ENCODE data around the gene HAND1.

Gene HAND1

DNA sequence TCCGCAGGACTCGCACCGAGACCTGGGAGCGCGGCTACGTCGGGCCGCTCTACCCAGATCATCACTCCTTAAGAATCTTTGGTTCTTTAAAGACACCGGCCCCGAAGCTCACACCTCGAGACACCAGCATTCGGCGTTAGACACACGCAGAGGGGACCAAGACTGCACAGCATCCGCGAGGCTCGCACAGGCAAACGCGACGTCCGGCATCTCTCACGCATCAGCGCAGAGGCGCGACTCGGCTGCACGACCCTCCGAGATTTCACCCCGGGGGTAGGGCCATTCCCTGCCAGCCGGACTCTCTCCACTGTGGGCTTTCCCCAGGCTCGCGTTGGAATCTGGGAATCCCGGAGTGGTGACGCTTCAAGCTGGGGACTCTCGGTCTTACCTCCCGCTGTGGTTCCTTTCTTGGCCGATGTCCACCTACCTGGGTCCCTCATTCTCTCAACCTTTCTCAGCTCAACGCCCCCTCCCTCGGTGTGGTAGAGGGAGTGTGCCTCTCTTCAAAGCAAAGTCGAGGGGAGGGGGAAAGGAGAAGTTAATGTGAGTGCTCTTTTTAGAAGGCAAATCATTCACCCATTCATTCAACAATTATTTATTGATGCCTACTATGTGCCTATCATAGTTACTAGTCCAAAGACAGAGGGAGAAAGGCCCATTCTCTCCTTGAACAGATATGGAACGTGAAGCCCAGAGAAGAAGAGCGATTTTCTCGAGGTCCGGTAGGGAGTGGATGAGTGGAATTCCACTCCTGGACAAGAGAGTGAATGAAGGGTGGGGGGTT, 1.3 kb upstream of the HAND1 start:
- DNase-seq (ENCODE audit: low read depth in 3 of 3), result no peak

DNA sequence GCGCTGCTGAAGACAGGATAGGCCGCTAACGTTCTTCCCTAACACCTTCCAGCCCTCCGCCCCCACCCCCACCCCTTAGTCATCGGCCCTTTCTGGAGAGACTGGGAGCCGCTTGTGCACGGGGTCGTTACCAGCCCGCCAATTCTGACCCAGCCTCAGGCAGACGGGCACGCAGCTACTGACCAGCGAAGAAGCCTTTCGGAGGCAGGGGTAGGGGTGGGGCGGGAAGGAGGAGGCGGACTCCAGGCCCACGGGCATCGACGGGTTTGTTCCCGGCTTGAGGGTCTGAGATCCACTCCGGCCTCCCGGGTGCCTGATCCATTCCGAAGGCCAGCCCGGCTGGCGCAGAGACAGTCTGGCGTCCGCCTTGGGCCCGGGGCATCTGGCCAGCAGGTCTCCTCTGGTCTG, 729 bp upstream of the HAND1 start:
- DNase-seq (ENCODE audit: low read depth in 3 of 3), result no peak

DNA sequence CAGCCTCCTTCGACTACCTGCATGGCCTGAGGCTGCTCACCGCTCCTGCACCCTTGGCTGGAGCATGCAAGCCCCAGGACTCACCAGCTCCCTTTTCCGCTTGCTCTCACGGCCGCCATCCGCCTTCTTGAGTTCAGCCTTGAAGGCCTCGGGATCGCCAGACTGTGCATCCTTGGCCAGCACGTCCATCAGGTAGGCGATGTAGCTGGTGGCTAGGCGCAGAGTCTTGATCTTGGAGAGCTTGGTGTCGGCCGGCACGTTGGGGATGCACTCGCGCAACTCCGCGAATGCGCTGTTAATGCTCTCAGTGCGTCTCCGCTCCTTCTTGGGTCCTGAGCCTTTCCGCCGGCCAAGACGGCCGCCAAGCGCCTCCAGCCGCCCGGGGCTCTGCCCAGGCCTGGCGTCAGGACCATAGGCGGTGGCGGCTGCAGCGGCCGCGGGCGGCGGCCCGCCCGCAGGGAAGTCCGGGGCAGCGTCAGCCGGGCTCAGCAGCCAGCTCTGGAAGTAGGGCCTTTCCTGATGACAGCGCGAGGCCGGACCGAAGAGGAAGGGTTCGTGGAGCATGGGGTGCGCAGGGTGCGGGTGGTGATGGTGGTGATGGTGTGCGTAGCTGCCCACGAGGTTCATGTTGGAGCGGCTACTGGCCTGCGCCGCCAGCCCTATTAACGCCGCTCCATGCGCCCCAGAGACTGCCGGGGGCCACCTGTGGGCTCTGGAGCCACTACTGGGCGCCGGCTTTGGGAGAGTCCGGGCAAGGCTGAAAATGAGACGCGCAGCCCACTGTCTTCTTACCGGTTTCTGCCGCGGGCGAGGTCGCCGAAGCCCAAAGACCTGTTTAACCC, 424 bp downstream of the HAND1 start:
- no peak for DNase-seq (ENCODE audit: low read depth in 3 of 3)

DNA sequence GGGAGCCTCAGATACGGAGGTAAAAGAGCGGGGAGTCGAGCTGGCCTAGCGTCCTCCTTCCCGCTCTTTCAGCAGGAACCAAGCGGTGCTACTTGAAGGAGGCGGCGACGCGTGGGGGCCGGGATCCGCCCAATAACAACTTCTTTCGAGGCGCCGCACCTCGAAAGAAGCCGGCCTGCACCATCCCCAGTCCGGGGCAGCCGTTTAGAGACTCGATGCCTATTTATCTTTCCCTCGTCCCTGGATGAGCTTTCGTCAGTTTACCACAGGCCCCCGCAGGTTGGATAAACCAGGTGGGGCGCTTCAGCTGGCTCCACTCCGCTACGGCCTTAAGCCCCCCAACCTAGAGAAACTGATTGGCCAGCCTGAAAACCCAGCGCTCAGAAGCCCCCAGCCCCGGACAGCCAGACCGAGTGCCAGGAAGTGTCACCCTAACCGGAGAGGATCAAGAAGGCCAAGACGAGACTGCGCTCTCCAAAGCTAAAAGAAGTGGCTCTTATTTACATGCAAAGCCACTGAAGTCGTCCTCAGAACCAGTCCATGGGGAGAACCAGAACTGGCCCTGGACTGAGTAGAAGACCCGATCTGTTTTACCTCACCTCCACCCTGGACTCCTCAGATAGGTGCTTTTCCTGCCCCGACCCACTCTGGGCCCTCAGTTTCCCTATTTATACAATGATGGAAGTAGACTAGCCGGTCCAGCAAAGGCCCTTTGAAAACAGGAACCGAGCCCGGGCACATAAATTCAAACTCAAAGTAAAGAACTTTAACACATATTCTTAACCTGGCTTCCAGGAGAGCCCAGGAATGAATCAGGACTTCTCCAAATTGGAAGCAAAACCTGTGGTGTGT, 1.4 kb downstream of the HAND1 start:
- no peak for DNase-seq (ENCODE audit: low read depth in 3 of 3)

DNA sequence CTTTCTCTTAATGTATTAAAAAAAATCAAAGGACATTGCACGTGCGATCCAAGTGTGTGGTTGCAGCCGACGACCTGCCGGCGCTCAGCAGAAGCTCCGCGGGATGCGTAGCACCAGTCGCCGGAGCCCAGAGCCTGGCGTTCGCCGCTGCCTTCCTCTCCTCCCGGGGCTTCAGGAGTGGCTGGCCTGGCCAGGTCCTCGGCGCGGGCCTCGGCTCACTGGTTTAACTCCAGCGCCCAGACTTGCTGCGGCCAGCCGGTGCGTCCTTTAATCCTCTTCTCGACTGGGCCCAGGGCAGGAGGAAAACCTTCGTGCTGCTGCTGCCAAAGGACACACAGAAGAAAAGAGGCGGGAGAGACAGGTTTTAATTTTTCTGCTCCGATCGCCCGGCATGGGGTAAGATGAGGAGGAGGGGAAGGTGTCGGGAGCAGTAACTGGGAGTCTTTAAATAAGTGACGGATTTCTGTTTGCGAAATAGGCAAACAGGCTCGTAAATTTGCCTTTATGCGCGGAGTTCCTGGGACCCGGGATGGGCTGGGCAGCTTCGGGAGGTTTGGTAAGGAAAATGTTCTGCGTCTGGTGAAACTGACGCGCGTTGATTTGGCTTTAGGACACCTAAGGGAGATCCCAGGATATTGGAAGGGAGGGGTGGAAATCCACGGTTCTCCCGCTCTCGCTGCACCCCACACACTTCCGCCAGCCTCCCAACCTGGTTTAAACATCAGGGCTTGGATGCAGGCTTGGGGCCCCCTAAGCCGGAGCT, 2.3 kb downstream of the HAND1 start:
- no peak for DNase-seq (ENCODE audit: low read depth in 3 of 3)

- no peak for DNase-seq (ENCODE audit: low read depth in 3 of 3)
Observed at GRCh38 chr5:154474396-154475334, 3.4 kb downstream of the HAND1 start.

GRCh38 chr5:154473581-154474283, 4.3 kb downstream of the HAND1 start:
- no peak for DNase-seq (ENCODE audit: low read depth in 3 of 3)

DNA sequence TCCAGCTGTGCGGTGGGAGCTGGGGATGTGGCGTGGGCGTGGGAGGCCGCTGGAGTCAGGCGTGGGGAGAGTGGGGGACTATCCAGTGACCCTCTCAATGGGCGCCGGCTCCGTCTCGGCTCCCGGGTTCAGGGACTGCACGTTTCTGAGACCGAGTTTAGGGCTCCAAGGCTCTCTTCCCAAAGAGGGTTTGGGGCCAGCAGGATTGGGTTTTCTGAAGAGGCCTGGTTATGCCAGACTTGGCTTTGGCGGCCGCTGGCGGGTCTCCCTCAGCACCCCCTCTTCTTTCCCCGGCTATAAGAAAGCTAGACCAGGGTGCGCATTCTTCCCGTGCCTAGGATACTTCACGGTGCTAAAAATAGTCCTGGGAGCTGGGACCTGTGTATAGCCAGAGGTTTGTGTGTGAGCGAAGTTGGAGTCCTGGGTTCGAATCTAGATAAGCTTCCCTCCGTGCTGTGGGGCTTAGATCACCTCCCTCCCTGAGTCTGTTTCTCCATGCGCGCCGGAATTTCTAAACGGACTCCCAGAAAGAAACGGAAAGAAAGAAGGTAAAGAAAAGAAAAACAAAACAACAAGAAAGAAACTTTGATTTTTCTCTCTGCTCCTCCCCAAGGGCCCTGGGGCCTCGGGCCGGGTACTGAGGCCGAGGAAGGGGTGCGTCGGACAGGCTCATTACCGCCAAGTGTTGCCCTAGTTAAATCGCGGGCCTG, 5.0 kb downstream of the HAND1 start:
- no peak for DNase-seq (ENCODE audit: low read depth in 3 of 3)

DNA sequence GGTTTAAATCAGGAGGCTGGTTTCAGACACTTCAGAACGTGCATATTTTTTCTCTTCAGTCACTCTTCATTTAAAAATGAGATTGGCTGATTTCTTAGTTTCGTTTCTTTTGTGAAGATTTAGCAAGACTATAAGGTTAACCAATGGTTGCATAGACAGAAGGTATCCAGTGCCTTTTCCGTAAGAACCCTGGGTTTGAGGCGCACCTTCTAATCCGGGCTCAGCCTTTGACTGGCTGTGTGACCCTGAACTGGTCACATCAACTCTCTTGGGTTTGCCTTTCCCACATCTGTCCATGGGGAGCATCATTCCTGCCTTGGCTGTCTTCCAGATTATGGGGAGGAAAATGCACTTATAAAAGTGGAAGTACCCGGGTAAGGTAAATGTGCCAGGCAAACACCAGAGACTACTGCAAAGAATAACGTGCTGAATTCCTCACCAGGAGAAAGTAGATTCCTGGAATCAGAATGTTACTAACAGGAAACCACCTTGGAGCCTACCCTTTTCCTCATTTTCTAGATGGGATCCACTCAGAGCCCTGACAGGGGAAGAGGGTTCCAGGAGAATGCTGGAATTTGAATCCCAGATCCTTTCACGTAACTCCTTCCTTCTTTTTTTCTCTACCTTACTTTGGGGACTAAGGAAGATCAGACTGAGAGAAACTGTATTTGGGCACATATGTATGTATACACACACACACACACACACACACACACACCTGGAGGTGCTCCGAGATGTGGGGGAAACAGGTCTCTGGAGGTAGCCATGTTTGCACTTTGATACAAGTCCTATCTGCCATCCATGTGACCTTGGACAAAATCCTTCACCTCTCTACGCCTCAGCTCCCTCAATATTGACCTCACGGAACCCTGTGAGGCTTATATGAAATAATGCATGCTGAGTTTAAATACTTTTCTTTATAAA, 6.8 kb downstream of the HAND1 start:
- DNase-seq (ENCODE audit: low read depth in 3 of 3), result no peak

GRCh38 chr5:154470137-154470536, 7.9 kb downstream of the HAND1 start:
- no peak for DNase-seq (ENCODE audit: low read depth in 3 of 3)

GRCh38 chr5:154467655-154468354, 10.2 kb downstream of the HAND1 start:
- peak; percentile 33 to 70 (median 48) for DNase-seq (ENCODE audit: low read depth in 3 of 3)

GRCh38 chr5:154466671-154467070, 11.4 kb downstream of the HAND1 start:
- DNase-seq (ENCODE audit: low read depth in 3 of 3), result no peak

DNA sequence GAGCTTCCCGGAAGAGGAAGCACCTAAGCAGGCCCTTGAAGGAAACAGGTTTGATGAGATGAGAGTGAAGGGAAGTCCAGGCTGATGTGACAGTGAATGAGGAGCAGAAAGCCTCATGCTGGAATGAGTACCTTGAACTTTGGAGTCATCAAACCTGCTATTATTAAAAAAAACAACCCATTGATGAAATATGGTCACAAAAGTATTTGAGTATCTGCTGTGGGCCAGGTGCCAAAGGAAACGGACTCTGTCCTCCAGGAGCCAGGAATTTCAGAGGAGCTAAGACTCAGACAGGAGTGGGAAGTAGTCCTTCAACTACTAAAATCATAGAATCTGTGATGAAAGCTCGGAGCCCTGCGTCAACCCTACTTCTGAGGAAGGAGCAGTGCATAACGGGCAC, 11.9 kb downstream of the HAND1 start:
- no peak for DNase-seq (ENCODE audit: low read depth in 3 of 3)

DNA sequence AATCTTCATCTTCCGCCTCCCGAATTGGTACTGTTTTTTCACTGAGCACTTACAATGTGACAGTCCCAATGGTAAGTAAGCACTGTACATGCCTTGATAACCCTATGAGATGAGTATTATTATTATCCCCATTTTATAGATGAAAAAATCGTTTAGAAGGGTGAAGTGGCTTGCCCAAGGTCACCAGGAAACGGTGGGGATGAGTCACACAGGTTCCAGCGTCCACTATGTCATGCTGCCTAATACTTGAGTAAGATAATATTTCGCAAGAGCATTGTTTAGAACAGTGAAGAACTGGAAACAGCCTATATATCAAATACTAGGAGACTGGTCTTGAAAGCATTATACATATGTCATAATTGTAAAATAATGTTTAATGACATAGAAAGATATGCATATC, 12.9 kb downstream of the HAND1 start:
- DNase-seq (ENCODE audit: low read depth in 3 of 3), result no peak

DNA sequence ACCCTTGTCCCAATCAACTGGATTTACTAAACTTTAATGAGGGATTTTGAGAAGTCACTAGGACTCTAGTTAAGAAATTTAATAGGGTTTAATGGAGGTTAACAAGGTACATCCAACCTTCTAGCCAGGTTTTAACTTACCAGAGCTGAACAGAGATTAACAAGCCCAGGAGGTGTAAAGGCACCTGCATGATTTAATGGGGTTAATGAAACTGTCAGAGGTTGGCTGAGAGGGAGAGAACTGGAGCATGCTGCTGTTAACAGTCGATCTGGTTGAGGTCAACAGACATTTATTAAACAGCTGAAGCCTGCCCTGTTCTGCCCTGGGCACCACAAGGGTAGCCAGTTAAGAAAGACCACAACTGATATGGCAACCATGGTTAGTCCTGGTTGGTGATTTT, 13.6 kb downstream of the HAND1 start:
- no peak for DNase-seq (ENCODE audit: low read depth in 3 of 3)

DNA sequence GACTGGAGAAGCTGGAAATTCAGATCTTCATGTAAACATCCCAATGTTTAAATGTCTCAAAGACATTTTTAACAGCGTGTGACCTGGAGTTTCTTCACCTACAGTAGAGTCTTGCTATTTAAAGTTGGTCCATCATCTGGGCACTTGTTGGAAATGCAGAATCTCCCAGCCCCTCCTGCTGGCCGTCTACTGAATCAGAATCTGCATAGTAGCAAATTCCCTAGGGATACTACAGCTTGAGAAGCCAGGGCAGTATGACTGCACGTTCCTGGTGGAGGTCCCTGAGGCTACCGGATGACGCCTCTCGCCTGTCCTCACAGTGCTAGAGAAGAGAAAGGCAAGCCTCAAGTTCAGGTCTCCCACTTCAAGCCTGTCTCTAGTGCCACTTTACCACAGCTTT, 16.5 kb downstream of the HAND1 start:
- no peak for DNase-seq (ENCODE audit: low read depth in 3 of 3)

DNA sequence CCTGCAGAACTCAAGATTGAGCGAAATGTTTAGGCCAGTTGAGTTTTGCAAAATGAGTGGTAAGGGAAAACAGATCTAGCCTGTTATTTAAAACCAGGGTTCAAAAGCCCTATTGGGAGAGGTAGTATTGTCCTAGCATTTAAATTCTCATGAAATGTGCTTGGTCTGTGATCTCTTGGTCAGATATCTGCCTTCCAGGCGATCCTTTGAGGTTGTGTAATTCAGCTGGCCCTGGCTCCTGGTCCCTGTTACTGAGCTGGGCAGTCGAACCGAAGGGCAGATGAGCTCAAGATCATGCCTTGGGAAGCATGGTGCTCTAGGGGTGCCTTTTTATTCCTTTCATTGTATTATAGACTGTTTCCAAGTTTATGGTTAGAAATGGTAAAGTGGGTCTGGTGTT, 17.9 kb downstream of the HAND1 start:
- no peak for DNase-seq (ENCODE audit: low read depth in 3 of 3)
